Activated T-cell treated with anti-CD3 and anti-CD28 coated beads, Interleukin-2, amount 50 U/mL, for 4 hours (primary cell): ENCODE data around the gene NSMCE1. TPM values are rescaled to one million over a fixed set of nuclear protein-coding genes. Genes with fewer than 3 reads are reported as not detected.
"Not testable (repeated sequence)": the region's sequence is repeated elsewhere in the genome, so short reads cannot be mapped to it uniquely, and the experiment has no call there.

ENCODE experiments used
- ATAC-seq, 2 donors: fragments of 200-7000 bp; cut with Tn5 transposase; one replicate each; pipeline ENCODE4 v1.10.0; 2021
- DNase-seq: peaks from one replicate; pipeline ENCODE4 v3.0.0-alpha.2; 2020
- H3K27me3 Mint-ChIP-seq: one replicate; pipeline ENCODE4 v1.8.0; 2021; ENCODE audit warnings: low read depth, mixed read lengths
- H3K36me3 Mint-ChIP-seq: one replicate; pipeline ENCODE4 v1.8.0; 2022; ENCODE audit warnings: mixed read lengths; ENCODE audit not compliant: insufficient read depth
- H3K4me1 Mint-ChIP-seq: one replicate; pipeline ENCODE4 v1.8.0; 2021; ENCODE audit warnings: low read depth, mixed read lengths
- H3K4me3 Mint-ChIP-seq: one replicate; pipeline ENCODE4 v1.8.0; 2021; ENCODE audit warnings: mild to moderate bottlenecking, moderate library complexity, mixed read lengths
- H3K9me3 Mint-ChIP-seq: one replicate; pipeline ENCODE4 v1.8.0; 2021; ENCODE audit warnings: mixed read lengths
- total RNA-seq, 3 donors: library from RNA; stranded (reverse); gene quantifications; one replicate each; pipeline ENCODE4 v1.2.1, GENCODE V29; 2021

The NSMCE1 gene
- total RNA-seq, 3 donors from 2014 or later: 109 to 111 (median 111) TPM

DNA sequence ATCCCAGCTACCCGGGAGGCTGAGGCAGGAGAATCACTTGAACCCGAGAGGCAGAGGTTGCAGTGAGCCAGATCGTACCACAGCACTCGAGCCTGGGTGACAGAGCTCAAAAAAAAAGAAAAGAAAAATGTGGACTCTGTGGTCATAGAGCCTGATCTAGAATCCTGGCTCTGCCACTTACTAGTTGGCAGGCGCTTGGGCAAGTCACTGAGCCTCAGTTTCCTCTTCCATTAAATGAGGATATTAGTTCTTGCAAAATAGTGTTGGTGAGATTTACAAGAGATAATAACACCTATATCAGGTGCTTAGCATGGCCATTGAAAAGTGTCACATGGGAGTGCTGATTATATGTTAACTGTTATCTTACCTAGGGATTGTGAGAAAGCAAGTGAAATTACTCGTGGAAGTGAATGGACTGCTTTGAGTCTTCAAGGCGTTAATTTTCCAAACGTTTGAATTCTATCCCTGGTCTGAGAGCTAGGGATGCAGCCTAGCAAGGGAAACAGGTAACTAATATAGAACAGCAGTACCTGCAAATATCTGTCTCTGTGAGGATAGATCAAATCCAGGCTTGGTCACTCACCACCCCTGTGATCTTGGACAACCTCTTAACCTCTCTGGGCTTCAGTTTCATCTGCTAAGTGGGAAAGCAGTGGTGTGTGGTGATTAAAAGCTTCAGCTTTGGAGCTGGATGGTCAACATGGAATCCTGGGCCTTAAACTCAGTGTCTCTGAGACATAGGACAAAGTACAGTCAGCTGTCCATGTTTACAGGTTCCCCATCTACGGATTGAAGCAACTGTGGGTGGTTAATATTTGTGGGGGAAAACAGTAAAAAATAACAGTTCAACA, 953 bp upstream of the NSMCE1 start:
- ATAC-seq (no peak), DNase-seq (no peak)
- Mint-ChIP-seq H3K36me3 (peaks cover 10% of the 10 kb centered on the region), H3K4me3 (peak overlapping the region; percentile 97), H3K9me3 (no peaks in the 10 kb centered on the region), H3K27me3 (no peaks in the 10 kb centered on the region), H3K4me1 (peaks cover 76% of the 10 kb centered on the region)

DNA sequence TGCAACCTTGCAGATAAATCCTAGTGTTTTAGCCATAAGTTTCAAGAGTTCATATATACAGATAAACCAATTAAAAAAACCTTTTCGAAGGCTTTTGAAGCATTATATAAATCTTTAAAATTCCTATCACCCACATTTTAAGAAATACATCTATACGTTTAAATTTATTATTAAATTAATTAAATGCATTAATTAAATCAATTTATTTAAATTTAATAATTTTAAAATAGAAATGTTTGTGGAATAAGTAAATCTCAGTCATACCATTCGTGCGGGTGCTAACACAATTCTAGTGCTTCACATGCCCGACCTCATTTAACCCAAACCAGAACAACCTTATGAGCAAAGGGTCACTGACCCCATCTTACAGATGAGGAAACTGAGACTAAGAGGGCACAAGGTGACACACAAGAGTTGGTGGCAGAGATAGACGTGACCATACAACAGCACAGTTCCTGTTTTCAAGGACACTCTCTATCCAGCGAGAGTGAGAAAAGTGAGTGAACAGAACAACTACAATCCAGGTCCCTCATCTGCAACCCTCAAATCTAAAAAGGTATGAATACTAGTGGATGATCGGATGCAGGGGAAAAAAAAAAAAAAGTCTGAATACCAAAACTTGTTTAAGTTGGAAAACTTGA, 1.4 kb downstream of the NSMCE1 start:
- Mint-ChIP-seq H3K4me1 (peaks cover 77% of the 10 kb centered on the region), H3K4me3 (peak overlapping the region; percentile 97), H3K27me3 (no peaks in the 10 kb centered on the region), H3K36me3 (peaks cover 20% of the 10 kb centered on the region), H3K9me3 (no peaks in the 10 kb centered on the region)
- DNase-seq (no peak), ATAC-seq (no peak)

- peaks cover 75% of the 10 kb centered on the region for H3K4me1 Mint-ChIP-seq
- DNase-seq (no peak), ATAC-seq (no peak)
- H3K9me3 Mint-ChIP-seq: no peaks in the 10 kb centered on the region
- peaks cover 18% of the 10 kb centered on the region for H3K36me3 Mint-ChIP-seq
- peak overlapping the region; percentile 13 for H3K4me3 Mint-ChIP-seq
- H3K27me3 Mint-ChIP-seq: no peaks in the 10 kb centered on the region
Measured at GRCh38 chr16:27265982-27266381, 2.6 kb downstream of the NSMCE1 start.

GRCh38 chr16:27264151-27264550, 4.4 kb downstream of the NSMCE1 start:
- Mint-ChIP-seq H3K4me3 (no peak overlapping the region), H3K36me3 (peaks cover 20% of the 10 kb centered on the region), H3K9me3 (no peaks in the 10 kb centered on the region), H3K27me3 (no peaks in the 10 kb centered on the region), H3K4me1 (peaks cover 65% of the 10 kb centered on the region)
- DNase-seq (no peak), ATAC-seq (no peak)

GRCh38 chr16:27262904-27263423, 5.6 kb downstream of the NSMCE1 start:
- not testable (repeated sequence) for H3K9me3 Mint-ChIP-seq, H3K4me3 Mint-ChIP-seq, ATAC-seq, H3K27me3 Mint-ChIP-seq, DNase-seq
- H3K36me3 Mint-ChIP-seq: peaks cover 20% of the 10 kb centered on the region
- H3K4me1 Mint-ChIP-seq: peaks cover 70% of the 10 kb centered on the region

GRCh38 chr16:27259710-27260109, 8.9 kb downstream of the NSMCE1 start:
- Mint-ChIP-seq H3K36me3 (peaks cover 35% of the 10 kb centered on the region), H3K27me3 (no peaks in the 10 kb centered on the region), H3K4me1 (peaks cover 75% of the 10 kb centered on the region), H3K4me3 (no peak overlapping the region), H3K9me3 (no peaks in the 10 kb centered on the region)
- DNase-seq: no peak
- no peak for ATAC-seq

- Mint-ChIP-seq H3K36me3 (peaks cover 36% of the 10 kb centered on the region), H3K9me3 (no peaks in the 10 kb centered on the region), H3K4me3 (no peak overlapping the region), H3K27me3 (no peaks in the 10 kb centered on the region), H3K4me1 (peaks cover 78% of the 10 kb centered on the region)
- ATAC-seq: peak in 1 of 2 donors; percentile 31
- no peak for DNase-seq
Measured at GRCh38 chr16:27258241-27258734, 10.3 kb downstream of the NSMCE1 start.

- no peak for DNase-seq
- Mint-ChIP-seq H3K27me3 (no peaks in the 10 kb centered on the region), H3K36me3 (peaks cover 33% of the 10 kb centered on the region), H3K9me3 (no peaks in the 10 kb centered on the region), H3K4me3 (no peak overlapping the region), H3K4me1 (peaks cover 77% of the 10 kb centered on the region)
- no peak for ATAC-seq
Measured at GRCh38 chr16:27257271-27257670, 11.3 kb downstream of the NSMCE1 start.

GRCh38 chr16:27256861-27257260, 11.7 kb downstream of the NSMCE1 start:
- H3K9me3 Mint-ChIP-seq: no peaks in the 10 kb centered on the region
- ATAC-seq (no peak), DNase-seq (no peak)
- H3K4me1 Mint-ChIP-seq: peaks cover 77% of the 10 kb centered on the region
- peaks cover 37% of the 10 kb centered on the region for H3K36me3 Mint-ChIP-seq
- H3K4me3 Mint-ChIP-seq: no peak overlapping the region
- no peaks in the 10 kb centered on the region for H3K27me3 Mint-ChIP-seq

- ATAC-seq (peak; percentile 71 to 74), DNase-seq (no peak)
- Mint-ChIP-seq H3K4me3 (peak overlapping the region; percentile 69), H3K4me1 (peaks cover 84% of the 10 kb centered on the region), H3K9me3 (no peaks in the 10 kb centered on the region), H3K27me3 (no peaks in the 10 kb centered on the region), H3K36me3 (peaks cover 39% of the 10 kb centered on the region)
Measured at GRCh38 chr16:27254262-27254811, 14.2 kb downstream of the NSMCE1 start.

- peaks cover 41% of the 10 kb centered on the region for H3K36me3 Mint-ChIP-seq
- DNase-seq: no peak
- peak overlapping the region; percentile 56 for H3K4me3 Mint-ChIP-seq
- H3K27me3 Mint-ChIP-seq: no peaks in the 10 kb centered on the region
- H3K4me1 Mint-ChIP-seq: peaks cover 80% of the 10 kb centered on the region
- peak; percentile 10 to 31 for ATAC-seq
- no peaks in the 10 kb centered on the region for H3K9me3 Mint-ChIP-seq
Measured at GRCh38 chr16:27253526-27253930, 15.0 kb downstream of the NSMCE1 start.

DNA sequence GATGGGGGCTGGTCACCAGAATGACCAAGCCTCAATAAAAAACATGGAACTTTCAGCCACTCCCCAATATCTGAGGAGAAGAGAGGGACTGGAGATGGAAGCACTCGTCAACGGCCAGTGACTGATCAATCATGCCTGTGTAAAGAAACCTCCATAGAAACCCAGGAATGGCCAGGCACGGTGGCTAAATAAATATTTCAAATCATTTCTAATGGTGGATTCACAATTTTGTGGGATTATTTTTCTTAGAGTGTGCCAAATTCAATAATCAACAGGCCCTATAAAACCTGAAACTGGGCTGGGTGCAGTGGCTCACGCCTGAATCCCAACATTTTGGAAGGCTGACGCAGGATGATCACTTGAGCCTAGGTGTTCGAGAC, 16.4 kb downstream of the NSMCE1 start:
- no peak for ATAC-seq
- Mint-ChIP-seq H3K9me3 (no peaks in the 10 kb centered on the region), H3K4me1 (peaks cover 79% of the 10 kb centered on the region), H3K4me3 (no peak overlapping the region), H3K27me3 (no peaks in the 10 kb centered on the region), H3K36me3 (peaks cover 44% of the 10 kb centered on the region)
- DNase-seq: no peak

- ATAC-seq: peak; percentile 9 to 11
- H3K4me1 Mint-ChIP-seq: peaks cover 79% of the 10 kb centered on the region
Measured at GRCh38 chr16:27251541-27252205, 16.9 kb downstream of the NSMCE1 start.

GRCh38 chr16:27248886-27249285, 19.7 kb downstream of the NSMCE1 start:
- not testable (repeated sequence) for H3K9me3 Mint-ChIP-seq
- peaks cover 81% of the 10 kb centered on the region for H3K4me1 Mint-ChIP-seq

More at GRCh38 chr16:27251541-27252205, 16.9 kb downstream of the NSMCE1 start:
- Mint-ChIP-seq H3K9me3 (no peaks in the 10 kb centered on the region), H3K4me3 (no peak overlapping the region), H3K36me3 (peaks cover 42% of the 10 kb centered on the region), H3K27me3 (no peaks in the 10 kb centered on the region)
- no peak for DNase-seq

More at GRCh38 chr16:27248886-27249285, 19.7 kb downstream of the NSMCE1 start:
- H3K27me3 Mint-ChIP-seq, DNase-seq, ATAC-seq, H3K4me3 Mint-ChIP-seq: not testable (repeated sequence)
- H3K36me3 Mint-ChIP-seq: peaks cover 25% of the 10 kb centered on the region
